ENCODE data around the gene NR4A2. TPM values are rescaled to one million over a fixed set of nuclear protein-coding genes. Genes with fewer than 3 reads are reported as not detected.
A peak's percentile ranks its signal among the peaks of the same experiment; 100 is the strongest.

Gene NR4A2
- total and polyA plus RNA-seq, 12 donors, result 1.1 to 76.6 (median 9.5) TPM

- Histone ChIP-seq H3K27me3 (no peaks in the 10 kb centered on the region), H3K27ac (peak overlapping the region in 2 of 5 donors; percentile 65 to 79), H3K4me3 (peak overlapping the region in 2 of 4 donors; percentile 12 to 48), H3K4me1 (replicated peaks in 1 of 2) (peaks cover 20 to 21% of the 10 kb centered on the region in 2 donors), H3K36me3 (replicated peaks in 1 of 2) (peaks cover 0 to under 1% of the 10 kb centered on the region in 2 donors), H3K9me3 (replicated peaks in 1 of 3) (no peaks in the 10 kb centered on the region)
- 4 to 8% (median 6%) methylated on average over 20 to 47 of the region's 47 CpGs for WGBS, 4 donors
- TF ChIP-seq CTCF (IDR thresholded peaks at IDR 0.05) (peak in 3 of 6 experiments; percentile 12 to 24 (median 17)), POLR2A (IDR thresholded peaks at IDR 0.05) (peak in 1 of 2 donors; percentile 9)
- peak in 6 of 7 donors; percentile 36 to 74 (median 59) for DNase-seq
- intact Hi-C loops (cut with DNase I), result no loop called here
Observed at GRCh38 chr2:156319811-156320485, 12.6 kb downstream of the NR4A2 start.

GRCh38 chr2:156317631-156318030 lies 14.9 kb downstream of the NR4A2 start:
- no peaks in the 10 kb centered on the region for H3K9me3 ChIP-seq (replicated peaks in 1 of 3)
- TF ChIP-seq POLR2A (IDR thresholded peaks at IDR 0.05), result no peak
- TF ChIP-seq CTCF (IDR thresholded peaks at IDR 0.05), result no peak
- no peaks in the 10 kb centered on the region for H3K36me3 ChIP-seq (replicated peaks in 1 of 2)
- H3K27ac ChIP-seq, result no peak overlapping the region
- DNase-seq, result no peak
- H3K4me3 ChIP-seq, result no peak overlapping the region
- WGBS, 4 donors, result 75 to 88% (median 81%) methylated on average over 3 of the region's 3 CpGs
- H3K27me3 ChIP-seq, result no peaks in the 10 kb centered on the region
- intact Hi-C loops (cut with DNase I), result no loop called here
- H3K4me1 ChIP-seq (replicated peaks in 1 of 2), result peaks cover 20% of the 10 kb centered on the region in 2 donors

GRCh38 chr2:156311976-156312375 lies 20.5 kb downstream of the NR4A2 start:
- TF ChIP-seq POLR2A (IDR thresholded peaks at IDR 0.05), result no peak
- no peak for TF ChIP-seq CTCF (IDR thresholded peaks at IDR 0.05)
- no peaks in the 10 kb centered on the region for H3K36me3 ChIP-seq (replicated peaks in 1 of 2)
- H3K9me3 ChIP-seq (replicated peaks in 1 of 3), result no peaks in the 10 kb centered on the region
- H3K27ac ChIP-seq, result no peak overlapping the region
- no peak overlapping the region for H3K4me3 ChIP-seq
- intact Hi-C loops (cut with DNase I), result no loop called here
- no peaks in the 10 kb centered on the region for H3K4me1 ChIP-seq (replicated peaks in 1 of 2)
- no peak for DNase-seq
- no peaks in the 10 kb centered on the region for H3K27me3 ChIP-seq
- WGBS, 4 donors, result 56 to 67% (median 60%) methylated on average over 2 of the region's 2 CpGs

- H3K9me3 ChIP-seq (replicated peaks in 1 of 3), result no peaks in the 10 kb centered on the region
- H3K4me3 ChIP-seq, result no peak overlapping the region
- DNase-seq, result no peak
- no peaks in the 10 kb centered on the region for H3K27me3 ChIP-seq
- intact Hi-C loops (cut with DNase I), result no loop called here
- H3K4me1 ChIP-seq (replicated peaks in 1 of 2), result no peaks in the 10 kb centered on the region
- TF ChIP-seq CTCF (IDR thresholded peaks at IDR 0.05), result no peak
- no peak for TF ChIP-seq POLR2A (IDR thresholded peaks at IDR 0.05)
- H3K36me3 ChIP-seq (replicated peaks in 1 of 2), result no peaks in the 10 kb centered on the region
- no peak overlapping the region for H3K27ac ChIP-seq
Observed at GRCh38 chr2:156310773-156311172, 21.7 kb downstream of the NR4A2 start.
